Measurements from ENCODE around the gene RGS18. TPM values are rescaled to one million over a fixed set of nuclear protein-coding genes. Genes with fewer than 3 reads are reported as not detected.

RGS18 gene
- total RNA-seq, 4 donors from 2014 or later = 0.22 to 1.6 (median 1.3) TPM

DNA sequence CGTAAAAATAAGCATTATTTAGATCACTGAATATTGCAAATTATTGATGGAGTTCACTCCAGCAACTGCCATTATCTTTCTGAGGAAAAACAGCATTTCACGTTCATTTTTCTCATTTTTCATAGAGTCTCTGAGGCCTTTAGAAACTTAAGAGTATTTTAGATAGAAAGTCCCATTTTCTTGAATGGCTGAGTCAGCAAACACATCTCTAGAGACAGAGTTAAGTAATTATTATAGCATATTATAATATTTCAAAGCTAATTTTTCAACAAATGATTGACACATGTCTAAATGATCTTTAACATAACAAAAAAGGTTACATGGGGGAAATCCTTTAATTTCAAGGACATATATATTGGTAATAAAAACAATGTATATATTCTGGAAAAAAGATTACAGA, 31.8 kb downstream of the RGS18 start:
- DNase-seq = no peak
- 77 to 80% methylated on average over 2 of the region's 2 CpGs for WGBS, 2 donors
- Histone ChIP-seq H3K27me3 (no peaks in the 10 kb centered on the region), H3K27ac (no peak overlapping the region), H3K9me3 (no peaks in the 10 kb centered on the region), H3K4me3 (replicated peaks in 1 of 3) (no peak overlapping the region), H3K36me3 (no peaks in the 10 kb centered on the region), H3K4me1 (no peaks in the 10 kb centered on the region)
- intact Hi-C loops (cut with DNase I) = no loop called here
- no peak for TF ChIP-seq POLR2A (IDR thresholded peaks at IDR 0.05)
- TF ChIP-seq, protein P1, sequence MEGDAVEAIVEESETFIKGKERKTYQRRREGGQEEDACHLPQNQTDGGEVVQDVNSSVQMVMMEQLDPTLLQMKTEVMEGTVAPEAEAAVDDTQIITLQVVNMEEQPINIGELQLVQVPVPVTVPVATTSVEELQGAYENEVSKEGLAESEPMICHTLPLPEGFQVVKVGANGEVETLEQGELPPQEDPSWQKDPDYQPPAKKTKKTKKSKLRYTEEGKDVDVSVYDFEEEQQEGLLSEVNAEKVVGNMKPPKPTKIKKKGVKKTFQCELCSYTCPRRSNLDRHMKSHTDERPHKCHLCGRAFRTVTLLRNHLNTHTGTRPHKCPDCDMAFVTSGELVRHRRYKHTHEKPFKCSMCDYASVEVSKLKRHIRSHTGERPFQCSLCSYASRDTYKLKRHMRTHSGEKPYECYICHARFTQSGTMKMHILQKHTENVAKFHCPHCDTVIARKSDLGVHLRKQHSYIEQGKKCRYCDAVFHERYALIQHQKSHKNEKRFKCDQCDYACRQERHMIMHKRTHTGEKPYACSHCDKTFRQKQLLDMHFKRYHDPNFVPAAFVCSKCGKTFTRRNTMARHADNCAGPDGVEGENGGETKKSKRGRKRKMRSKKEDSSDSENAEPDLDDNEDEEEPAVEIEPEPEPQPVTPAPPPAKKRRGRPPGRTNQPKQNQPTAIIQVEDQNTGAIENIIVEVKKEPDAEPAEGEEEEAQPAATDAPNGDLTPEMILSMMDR (IDR thresholded peaks at IDR 0.05) = no peak

DNA sequence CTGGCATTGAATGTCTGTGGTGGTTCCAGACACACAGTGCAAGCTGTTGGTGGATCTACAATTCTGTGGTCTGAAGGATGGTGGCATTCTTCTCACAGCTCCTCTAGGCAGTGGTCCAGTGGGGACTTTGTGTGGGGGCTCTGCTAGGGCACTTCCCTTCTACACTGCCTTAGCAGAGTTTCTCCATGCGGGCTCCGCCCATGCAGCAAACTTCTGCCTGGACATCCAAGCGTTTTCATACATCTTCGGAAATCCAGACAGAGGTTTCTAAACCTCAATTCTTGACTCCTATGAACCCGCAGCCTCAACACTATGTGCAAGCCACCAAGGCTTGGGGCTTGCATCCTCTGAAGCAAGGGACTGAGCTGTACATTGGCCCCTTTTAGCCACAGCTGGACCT, 43.0 kb downstream of the RGS18 start:
- Histone ChIP-seq H3K27ac (no peak overlapping the region), H3K27me3 (no peaks in the 10 kb centered on the region), H3K36me3 (no peaks in the 10 kb centered on the region), H3K9me3 (no peaks in the 10 kb centered on the region), H3K4me1 (no peaks in the 10 kb centered on the region), H3K4me3 (replicated peaks in 1 of 3) (no peak overlapping the region)
- DNase-seq = no peak
- intact Hi-C loops (cut with DNase I) = no loop called here
- TF ChIP-seq, protein P1 (IDR thresholded peaks at IDR 0.05) = no peak
- no peak for TF ChIP-seq POLR2A (IDR thresholded peaks at IDR 0.05)
- WGBS, 2 donors = 96 to 100% methylated on average over 4 to 5 of the region's 5 CpGs

DNA sequence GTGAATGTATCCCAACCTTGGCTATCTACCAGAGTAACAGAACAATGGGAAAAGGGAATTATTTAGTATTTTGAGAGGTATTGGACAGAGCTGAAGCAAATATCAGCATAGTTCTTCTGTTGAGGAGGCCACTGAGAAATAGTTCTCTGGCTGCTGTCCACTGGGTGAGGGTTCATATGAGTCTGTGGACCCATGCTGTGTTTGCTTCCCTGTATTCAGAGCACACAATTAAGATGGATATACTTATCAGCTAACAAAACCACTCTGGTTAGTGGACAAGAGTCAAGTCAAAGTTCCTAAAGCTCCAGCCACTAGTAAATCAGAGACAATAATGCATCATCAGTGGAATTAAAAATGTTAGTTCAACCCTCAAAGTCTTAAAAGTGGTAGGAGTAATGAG, 66.1 kb downstream of the RGS18 start:
- H3K27ac ChIP-seq = no peak overlapping the region
- TF ChIP-seq POLR2A (IDR thresholded peaks at IDR 0.05) = no peak
- TF ChIP-seq, protein P1 (IDR thresholded peaks at IDR 0.05) = no peak
- H3K4me1 ChIP-seq = no peaks in the 10 kb centered on the region
- no peak for DNase-seq
- no peaks in the 10 kb centered on the region for H3K9me3 ChIP-seq
- H3K36me3 ChIP-seq = no peaks in the 10 kb centered on the region
- no peak overlapping the region for H3K4me3 ChIP-seq (replicated peaks in 1 of 3)
- no peaks in the 10 kb centered on the region for H3K27me3 ChIP-seq
- intact Hi-C loops (cut with DNase I) = no loop called here

- Histone ChIP-seq H3K9me3 (no peaks in the 10 kb centered on the region), H3K36me3 (no peaks in the 10 kb centered on the region), H3K4me1 (no peaks in the 10 kb centered on the region), H3K4me3 (replicated peaks in 1 of 3) (no peak overlapping the region), H3K27ac (no peak overlapping the region), H3K27me3 (no peaks in the 10 kb centered on the region)
- TF ChIP-seq, protein P1 (IDR thresholded peaks at IDR 0.05) = no peak
- no peak for TF ChIP-seq POLR2A (IDR thresholded peaks at IDR 0.05)
- DNase-seq = no peak
- intact Hi-C loops (cut with DNase I) = no loop called here
Observed at GRCh38 chr1:192224846-192225245, 66.6 kb downstream of the RGS18 start.

DNA sequence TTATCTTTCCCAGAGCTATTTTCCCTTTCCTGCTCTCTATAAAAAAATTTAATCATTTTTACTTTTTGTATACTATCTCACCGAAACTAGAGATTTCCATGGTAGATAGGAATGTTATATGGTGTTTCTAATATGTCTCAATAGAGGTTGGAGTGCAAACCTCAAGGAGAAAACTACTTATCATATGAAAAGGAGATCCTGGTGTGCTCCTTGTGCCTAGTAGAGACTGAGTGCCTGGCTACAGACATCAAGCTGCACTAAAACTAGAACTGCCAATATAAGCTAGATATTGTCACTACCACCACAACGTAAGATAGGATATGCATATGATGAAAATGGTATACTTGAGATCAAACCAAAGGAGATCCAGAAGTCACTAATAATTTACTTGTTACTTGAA, 67.0 kb downstream of the RGS18 start:
- intact Hi-C loops (cut with DNase I) = no loop called here
- no peaks in the 10 kb centered on the region for H3K27me3 ChIP-seq
- H3K36me3 ChIP-seq = no peaks in the 10 kb centered on the region
- no peaks in the 10 kb centered on the region for H3K4me1 ChIP-seq
- 80 to 81% methylated on average over 2 of the region's 2 CpGs for WGBS, 2 donors
- no peak overlapping the region for H3K27ac ChIP-seq
- no peaks in the 10 kb centered on the region for H3K9me3 ChIP-seq
- no peak for TF ChIP-seq POLR2A (IDR thresholded peaks at IDR 0.05)
- TF ChIP-seq, protein P1 (IDR thresholded peaks at IDR 0.05) = no peak
- no peak for DNase-seq
- no peak overlapping the region for H3K4me3 ChIP-seq (replicated peaks in 1 of 3)
